Tongue (tissue), 2 donors: ENCODE measurements around the gene ZMIZ1. TPM values are rescaled to one million over a fixed set of nuclear protein-coding genes. Genes with fewer than 3 reads are reported as not detected.

Source experiments
- DNase-seq: peaks from one replicate; pipeline ENCODE4 v3.0.0-alpha.2; 2015
- total RNA-seq: library from RNA; depleted of rRNA; stranded (reverse); fragments of >200 nt; gene quantifications from one replicate; pipeline ENCODE4 v1.2.3, GENCODE V29; 2014

ZMIZ1 gene
- total RNA-seq, 1 donor from 2014 or later, result 31.6 TPM

- DNase-seq, result no peak
Measured at GRCh38 chr10:79287973-79288723, 219.4 kb downstream of the ZMIZ1 start.

DNA sequence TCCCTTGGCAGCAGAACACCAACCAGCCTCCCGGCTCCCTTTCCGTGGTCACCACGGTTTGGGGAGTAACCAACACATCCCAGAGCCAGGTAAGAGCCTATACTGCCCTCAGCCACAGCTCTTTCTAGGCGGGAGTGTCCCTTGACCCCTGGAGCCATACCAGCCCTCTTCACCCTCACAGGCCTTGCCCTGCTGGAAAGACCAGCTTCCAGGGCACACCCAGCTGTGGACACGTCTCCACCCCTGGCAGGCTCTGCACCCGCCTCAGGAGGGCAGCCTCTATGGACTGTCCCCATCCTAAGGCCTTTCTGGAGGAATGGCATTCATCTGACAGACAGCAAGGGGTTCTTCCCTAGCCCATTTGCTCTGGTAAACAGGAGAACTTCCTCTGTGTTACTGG lies 221.0 kb downstream of the ZMIZ1 start:
- DNase-seq, result no peak

GRCh38 chr10:79292026-79292766 lies 223.4 kb downstream of the ZMIZ1 start:
- DNase-seq, result no peak

- DNase-seq, result no peak
Measured at GRCh38 chr10:79292891-79293746, 224.4 kb downstream of the ZMIZ1 start.

DNA sequence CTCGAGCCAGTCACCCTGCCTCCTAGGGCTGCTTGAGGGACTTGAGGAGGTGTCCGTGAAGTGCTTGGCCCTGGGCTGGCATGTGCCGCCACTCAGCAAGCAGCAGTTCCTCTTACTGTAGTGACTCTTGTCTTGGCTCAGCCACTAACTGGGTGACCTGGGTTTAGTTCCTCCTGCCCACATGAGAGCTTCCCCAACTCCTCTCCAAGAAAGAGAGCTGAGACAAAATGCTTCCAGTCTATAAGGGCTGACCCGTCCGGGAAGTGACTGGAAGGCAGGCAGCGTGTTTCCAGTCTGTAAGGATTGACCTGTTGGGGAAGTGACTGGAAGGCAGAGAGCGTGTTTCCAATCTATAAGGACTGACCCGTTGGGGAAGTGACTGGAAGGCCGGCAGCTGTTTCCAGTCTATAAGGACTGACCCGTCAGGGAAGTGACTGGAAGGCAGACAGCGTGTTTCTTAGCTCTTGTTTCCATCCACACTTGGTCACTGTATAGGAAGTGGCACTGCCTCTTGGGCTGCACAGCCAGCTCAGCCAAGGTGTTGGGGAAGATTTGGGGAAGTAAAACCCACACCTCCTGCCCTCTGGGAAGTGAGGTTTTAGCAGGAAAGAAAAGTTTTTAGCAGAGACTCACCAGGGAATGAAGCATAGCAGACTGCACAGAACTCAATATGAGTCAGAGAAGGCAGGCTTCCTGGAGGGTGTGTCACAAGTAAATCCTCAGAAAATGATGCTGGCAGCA lies 225.2 kb downstream of the ZMIZ1 start:
- no peak for DNase-seq

DNA sequence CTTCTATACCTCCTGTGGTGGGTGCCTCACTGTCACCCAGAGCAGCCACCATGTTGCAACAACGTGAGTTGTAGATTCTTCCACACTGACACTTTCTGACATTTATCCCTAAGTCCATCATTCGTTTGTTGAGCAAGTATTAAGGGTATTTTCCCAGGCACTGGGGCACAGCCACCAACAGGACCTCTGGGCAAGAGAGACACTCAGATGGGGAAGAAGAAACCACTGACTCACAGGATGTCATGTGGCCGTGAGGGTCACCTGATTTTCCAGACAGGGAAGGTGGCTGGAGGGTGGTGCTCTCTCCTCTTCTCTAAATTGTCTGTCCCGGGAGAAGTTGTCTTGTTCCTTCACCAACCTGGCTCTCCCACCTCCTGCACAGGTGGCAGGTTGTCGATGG lies 226.8 kb downstream of the ZMIZ1 start:
- DNase-seq, result no peak

DNA sequence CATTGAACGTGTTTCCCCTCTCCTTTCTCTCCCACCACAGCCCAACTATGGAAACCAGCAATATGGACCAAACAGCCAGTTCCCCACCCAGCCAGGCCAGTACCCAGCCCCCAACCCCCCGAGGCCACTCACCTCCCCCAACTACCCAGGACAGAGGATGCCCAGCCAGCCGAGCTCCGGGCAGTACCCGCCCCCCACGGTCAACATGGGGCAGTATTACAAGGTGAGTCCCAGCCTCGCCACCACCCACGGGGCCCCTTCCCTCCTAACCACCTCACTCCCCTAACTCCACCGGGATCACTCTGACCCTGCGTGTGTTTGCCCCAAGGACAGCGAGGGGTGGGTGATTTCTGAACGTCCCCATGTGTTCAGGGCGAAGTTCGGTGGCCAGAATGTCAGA lies 227.7 kb downstream of the ZMIZ1 start:
- DNase-seq, result no peak

- peak; percentile 29 for DNase-seq
Measured at GRCh38 chr10:79298403-79299244, 229.9 kb downstream of the ZMIZ1 start.

DNA sequence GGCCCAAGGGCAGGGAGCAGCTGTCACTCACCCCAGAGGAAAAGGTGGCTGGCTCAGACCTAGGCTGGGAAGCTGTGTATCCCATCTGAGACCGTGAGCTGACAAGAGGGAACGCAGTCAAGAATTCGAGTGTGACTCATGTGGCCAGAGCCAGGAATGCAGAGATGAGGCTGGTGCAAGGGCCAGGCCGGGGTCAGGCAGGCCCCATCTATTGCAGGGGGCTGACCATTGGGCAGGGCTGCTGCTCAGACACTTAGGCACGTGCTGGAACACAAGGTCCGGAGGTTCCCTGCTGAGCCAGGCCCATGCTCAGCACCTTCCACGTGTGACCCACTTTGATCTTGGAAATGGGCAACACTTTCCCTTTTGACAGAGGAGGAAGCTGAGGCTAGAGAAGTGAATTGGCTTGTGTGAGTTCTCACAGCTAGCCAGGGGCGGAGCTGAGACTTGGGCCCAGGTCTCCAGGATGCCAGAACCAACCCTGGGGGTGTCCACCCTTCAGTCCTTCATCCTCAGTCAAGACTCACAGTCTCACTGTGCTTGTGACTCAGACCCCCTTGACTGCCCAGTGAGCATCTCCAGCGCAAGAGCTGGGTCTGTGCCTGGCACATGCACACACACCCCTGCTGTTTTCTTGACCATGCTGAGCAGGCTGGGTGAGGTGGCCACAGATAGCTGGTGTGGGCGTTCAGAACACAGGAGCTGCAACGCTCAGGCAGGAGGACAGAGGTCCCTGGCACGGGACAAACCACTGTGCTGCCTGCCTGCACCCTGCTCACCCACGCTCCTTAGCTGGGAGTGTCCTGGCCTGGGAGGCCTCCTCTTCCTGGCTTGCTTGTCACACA lies 230.9 kb downstream of the ZMIZ1 start:
- DNase-seq, result no peak

DNA sequence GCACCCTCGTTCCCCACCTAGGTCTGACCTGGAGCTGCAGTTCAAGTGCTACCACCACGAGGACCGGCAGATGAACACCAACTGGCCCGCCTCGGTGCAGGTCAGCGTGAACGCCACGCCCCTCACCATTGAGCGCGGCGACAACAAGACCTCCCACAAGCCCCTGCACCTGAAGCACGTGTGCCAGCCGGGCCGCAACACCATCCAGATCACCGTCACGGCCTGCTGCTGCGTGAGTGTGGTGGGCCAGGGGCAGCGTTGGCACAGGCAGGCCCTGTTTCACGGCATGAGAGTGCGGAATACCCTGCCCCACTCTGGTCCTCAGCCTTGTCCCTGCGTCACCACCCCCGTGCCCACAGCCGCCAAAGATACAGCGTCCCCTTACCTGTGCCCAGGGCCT lies 231.9 kb downstream of the ZMIZ1 start:
- no peak for DNase-seq

GRCh38 chr10:79301754-79302530 lies 233.2 kb downstream of the ZMIZ1 start:
- DNase-seq, result no peak

GRCh38 chr10:79303631-79304478 lies 235.1 kb downstream of the ZMIZ1 start:
- DNase-seq, result no peak

GRCh38 chr10:79304479-79305087 lies 235.8 kb downstream of the ZMIZ1 start:
- DNase-seq, result no peak

DNA sequence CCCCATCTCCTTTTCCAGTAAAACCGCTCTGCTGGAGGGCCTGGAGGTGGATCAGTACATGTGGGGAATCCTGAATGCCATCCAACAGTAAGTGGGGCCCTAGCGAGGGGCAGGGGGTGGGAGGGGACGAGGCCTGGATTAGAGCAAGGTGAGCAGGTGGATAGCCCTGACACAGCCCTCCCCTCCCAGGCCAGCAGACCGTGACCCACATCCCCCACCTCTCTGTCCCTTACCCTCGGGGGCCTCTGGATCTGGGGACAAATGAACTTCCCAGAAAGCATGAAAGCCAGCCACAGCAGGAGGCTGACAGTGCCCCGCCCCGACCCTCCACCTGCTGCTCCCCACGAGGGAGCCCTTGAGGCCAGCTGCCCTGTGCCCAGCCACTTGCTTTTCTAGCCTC lies 236.7 kb downstream of the ZMIZ1 start:
- DNase-seq, result no peak

- DNase-seq, result no peak
Measured at GRCh38 chr10:79305988-79306387, 237.2 kb downstream of the ZMIZ1 start.

DNA sequence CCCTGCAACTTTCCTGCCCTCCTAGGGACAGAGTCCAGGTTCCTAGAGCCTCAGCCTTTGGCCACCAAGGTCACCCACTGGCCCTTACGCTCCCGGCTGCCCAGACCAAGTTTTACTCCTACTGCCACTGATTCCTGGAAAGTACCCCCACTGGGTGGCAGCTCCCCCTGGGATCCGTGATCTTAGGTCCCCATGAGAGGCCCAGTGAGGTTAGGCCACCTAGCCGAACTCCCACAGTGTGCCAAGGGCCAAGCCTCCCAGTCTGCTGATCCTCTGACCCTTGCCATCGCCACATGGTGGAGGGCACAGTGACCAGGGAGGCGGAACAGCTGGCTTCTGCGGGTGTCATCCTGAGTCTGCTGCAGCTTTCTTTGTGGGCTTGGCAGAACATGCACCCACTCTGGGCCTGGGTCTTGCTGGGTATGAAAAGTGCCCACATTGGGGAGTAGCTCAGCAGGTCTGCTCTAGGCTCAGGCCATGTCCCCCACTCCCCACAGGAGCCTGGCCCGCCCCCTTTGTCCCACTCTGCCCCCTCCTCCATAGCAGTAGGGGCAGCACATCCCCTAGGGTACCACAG lies 238.0 kb downstream of the ZMIZ1 start:
- no peak for DNase-seq

- no peak for DNase-seq
Measured at GRCh38 chr10:79308016-79308415, 239.2 kb downstream of the ZMIZ1 start.
